ENCODE data around the gene STARD9. TPM values are rescaled to one million over a fixed set of nuclear protein-coding genes. Genes with fewer than 3 reads are reported as not detected.

The STARD9 gene
- polyA plus RNA-seq, 3 donors = 0.39 TPM; not detected in 2

DNA sequence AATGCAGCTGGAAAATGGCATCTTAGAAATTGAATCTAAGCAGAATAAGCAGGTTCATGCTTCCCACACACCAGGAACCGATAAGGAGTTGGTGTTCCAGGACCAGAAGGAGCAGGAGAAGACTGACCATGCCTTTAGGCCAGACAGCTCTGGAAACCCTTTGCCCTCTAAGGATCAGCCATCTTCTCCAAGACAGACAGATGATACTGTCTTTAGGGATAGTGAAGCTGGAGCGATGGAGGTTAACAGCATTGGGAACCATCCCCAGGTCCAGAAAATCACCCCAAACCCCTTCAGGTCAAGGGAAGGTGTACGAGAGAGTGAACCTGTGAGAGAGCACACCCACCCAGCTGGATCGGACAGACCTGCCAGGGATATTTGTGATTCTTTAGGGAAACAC, 112.3 kb downstream of the STARD9 start:
- Mint-ChIP-seq H3K4me3 (no peak overlapping the region), H3K9me3 (no peaks in the 10 kb centered on the region), H3K4me1 (no peaks in the 10 kb centered on the region), H3K36me3 (no peaks in the 10 kb centered on the region), H3K27ac (no peak overlapping the region), H3K27me3 (ENCODE audit: low read depth in 3 of 3) (no peaks in the 10 kb centered on the region)
- H3K4me2 ChIP-seq (replicated peaks; ENCODE audit: extremely low read depth, low read length, poor library complexity, severe bottlenecking) = no peak overlapping the region
- WGBS (ENCODE audit: insufficient coverage) = 100% methylated on average over 1 of the region's 4 CpGs
- TF ChIP-seq, protein P1, sequence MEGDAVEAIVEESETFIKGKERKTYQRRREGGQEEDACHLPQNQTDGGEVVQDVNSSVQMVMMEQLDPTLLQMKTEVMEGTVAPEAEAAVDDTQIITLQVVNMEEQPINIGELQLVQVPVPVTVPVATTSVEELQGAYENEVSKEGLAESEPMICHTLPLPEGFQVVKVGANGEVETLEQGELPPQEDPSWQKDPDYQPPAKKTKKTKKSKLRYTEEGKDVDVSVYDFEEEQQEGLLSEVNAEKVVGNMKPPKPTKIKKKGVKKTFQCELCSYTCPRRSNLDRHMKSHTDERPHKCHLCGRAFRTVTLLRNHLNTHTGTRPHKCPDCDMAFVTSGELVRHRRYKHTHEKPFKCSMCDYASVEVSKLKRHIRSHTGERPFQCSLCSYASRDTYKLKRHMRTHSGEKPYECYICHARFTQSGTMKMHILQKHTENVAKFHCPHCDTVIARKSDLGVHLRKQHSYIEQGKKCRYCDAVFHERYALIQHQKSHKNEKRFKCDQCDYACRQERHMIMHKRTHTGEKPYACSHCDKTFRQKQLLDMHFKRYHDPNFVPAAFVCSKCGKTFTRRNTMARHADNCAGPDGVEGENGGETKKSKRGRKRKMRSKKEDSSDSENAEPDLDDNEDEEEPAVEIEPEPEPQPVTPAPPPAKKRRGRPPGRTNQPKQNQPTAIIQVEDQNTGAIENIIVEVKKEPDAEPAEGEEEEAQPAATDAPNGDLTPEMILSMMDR (IDR thresholded peaks at IDR 0.05) = no peak
- no peak overlapping the region for H3K9ac ChIP-seq (ENCODE audit: insufficient read depth, low read length, poor library complexity, severe bottlenecking)
- no peaks in the 10 kb centered on the region for H4K20me1 ChIP-seq (ENCODE audit: insufficient read depth, low read length)
- H3K4me3 ChIP-seq (replicated peaks in 1 of 3; ENCODE audit: low read depth in 2 of 3, low read length in 3 of 3) = no peak overlapping the region
- H3K9me3 ChIP-seq (replicated peaks in 1 of 2; ENCODE audit: control insufficient read depth in 1 of 2, insufficient read depth in 1 of 2, low read length in 2 of 2) = no peaks in the 10 kb centered on the region
- no peak overlapping the region for H2AFZ ChIP-seq (ENCODE audit: insufficient read depth, low read depth, low read length, poor library complexity, severe bottlenecking)
- H3K4me1 ChIP-seq (ENCODE audit: control insufficient read depth in 1 of 2, insufficient read depth in 2 of 2, low read length in 2 of 2) = no peaks in the 10 kb centered on the region
- H3K27ac ChIP-seq (ENCODE audit: low read depth in 1 of 2, low read length in 2 of 2) = no peak overlapping the region
- no peak for DNase-seq
- intact Hi-C loops (cut with micrococcal nuclease) = no loop called here
- H3K79me2 ChIP-seq (ENCODE audit: insufficient read depth, low read length) = no peaks in the 10 kb centered on the region
- no peaks in the 10 kb centered on the region for H3K36me3 ChIP-seq (replicated peaks in 1 of 2; ENCODE audit: control insufficient read depth in 1 of 2, insufficient read depth in 2 of 2, low read length in 2 of 2)
- H3K27me3 ChIP-seq (ENCODE audit: control insufficient read depth in 2 of 2, insufficient read depth in 2 of 2, low read length in 2 of 2) = no peaks in the 10 kb centered on the region

DNA sequence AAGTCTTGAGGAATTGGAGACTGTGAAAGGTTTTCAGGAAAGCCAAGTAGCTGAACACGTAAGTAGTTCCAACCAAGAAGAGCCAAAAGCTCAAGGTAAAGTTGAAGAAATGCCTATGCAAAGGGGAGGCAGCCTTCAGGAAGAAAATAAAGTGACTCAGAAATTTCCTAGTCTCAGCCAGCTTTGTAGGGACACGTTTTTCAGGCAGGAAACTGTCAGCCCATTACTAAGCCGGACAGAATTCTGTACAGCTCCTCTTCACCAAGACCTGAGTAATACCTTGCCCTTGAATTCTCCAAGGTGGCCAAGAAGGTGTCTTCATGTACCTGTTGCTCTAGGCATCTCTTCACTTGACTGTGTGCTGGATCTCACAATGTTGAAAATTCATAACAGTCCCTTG, 112.9 kb downstream of the STARD9 start:
- TF ChIP-seq, protein P1 (IDR thresholded peaks at IDR 0.05) = no peak
- Histone ChIP-seq H4K20me1 (ENCODE audit: insufficient read depth, low read length) (no peaks in the 10 kb centered on the region), H3K9ac (ENCODE audit: insufficient read depth, low read length, poor library complexity, severe bottlenecking) (no peak overlapping the region), H3K79me2 (ENCODE audit: insufficient read depth, low read length) (no peaks in the 10 kb centered on the region), H3K4me2 (replicated peaks; ENCODE audit: extremely low read depth, low read length, poor library complexity, severe bottlenecking) (no peak overlapping the region), H3K4me3 (replicated peaks in 1 of 3; ENCODE audit: low read depth in 2 of 3, low read length in 3 of 3) (no peak overlapping the region), H3K27ac (ENCODE audit: low read depth in 1 of 2, low read length in 2 of 2) (no peak overlapping the region), H2AFZ (ENCODE audit: insufficient read depth, low read depth, low read length, poor library complexity, severe bottlenecking) (no peak overlapping the region), H3K36me3 (replicated peaks in 1 of 2; ENCODE audit: control insufficient read depth in 1 of 2, insufficient read depth in 2 of 2, low read length in 2 of 2) (no peaks in the 10 kb centered on the region), H3K9me3 (replicated peaks in 1 of 2; ENCODE audit: control insufficient read depth in 1 of 2, insufficient read depth in 1 of 2, low read length in 2 of 2) (no peaks in the 10 kb centered on the region), H3K4me1 (ENCODE audit: control insufficient read depth in 1 of 2, insufficient read depth in 2 of 2, low read length in 2 of 2) (no peaks in the 10 kb centered on the region), H3K27me3 (ENCODE audit: control insufficient read depth in 2 of 2, insufficient read depth in 2 of 2, low read length in 2 of 2) (no peaks in the 10 kb centered on the region)
- Mint-ChIP-seq H3K27ac (no peak overlapping the region), H3K36me3 (no peaks in the 10 kb centered on the region), H3K4me1 (no peaks in the 10 kb centered on the region), H3K4me3 (no peak overlapping the region), H3K27me3 (ENCODE audit: low read depth in 3 of 3) (no peaks in the 10 kb centered on the region), H3K9me3 (no peaks in the 10 kb centered on the region)
- intact Hi-C loops (cut with micrococcal nuclease) = no loop called here
- DNase-seq = no peak
- WGBS (ENCODE audit: insufficient coverage) = 91% methylated on average over 3 of the region's 3 CpGs
